ENCODE results near the gene PLPPR4.

Gene PLPPR4

GRCh38 chr1:99264201-99265021 lies at the start of gene PLPPR4:
PLPPR4 (plus strand) TSS chr1:99264492; CDS start chr1:99264594, 102 bp downstream.
- TF ChIP-seq POLR2A (IDR thresholded peaks at IDR 0.05; ENCODE audit: extremely low read depth, insufficient read length) (no peak), MYC (IDR thresholded peaks at IDR 0.05; ENCODE audit: low read depth, low read length) (no peak), MAX (IDR thresholded peaks at IDR 0.05; ENCODE audit: low read depth, low read length) (no peak)
- TF ChIP-seq, protein P1, sequence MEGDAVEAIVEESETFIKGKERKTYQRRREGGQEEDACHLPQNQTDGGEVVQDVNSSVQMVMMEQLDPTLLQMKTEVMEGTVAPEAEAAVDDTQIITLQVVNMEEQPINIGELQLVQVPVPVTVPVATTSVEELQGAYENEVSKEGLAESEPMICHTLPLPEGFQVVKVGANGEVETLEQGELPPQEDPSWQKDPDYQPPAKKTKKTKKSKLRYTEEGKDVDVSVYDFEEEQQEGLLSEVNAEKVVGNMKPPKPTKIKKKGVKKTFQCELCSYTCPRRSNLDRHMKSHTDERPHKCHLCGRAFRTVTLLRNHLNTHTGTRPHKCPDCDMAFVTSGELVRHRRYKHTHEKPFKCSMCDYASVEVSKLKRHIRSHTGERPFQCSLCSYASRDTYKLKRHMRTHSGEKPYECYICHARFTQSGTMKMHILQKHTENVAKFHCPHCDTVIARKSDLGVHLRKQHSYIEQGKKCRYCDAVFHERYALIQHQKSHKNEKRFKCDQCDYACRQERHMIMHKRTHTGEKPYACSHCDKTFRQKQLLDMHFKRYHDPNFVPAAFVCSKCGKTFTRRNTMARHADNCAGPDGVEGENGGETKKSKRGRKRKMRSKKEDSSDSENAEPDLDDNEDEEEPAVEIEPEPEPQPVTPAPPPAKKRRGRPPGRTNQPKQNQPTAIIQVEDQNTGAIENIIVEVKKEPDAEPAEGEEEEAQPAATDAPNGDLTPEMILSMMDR (IDR thresholded peaks at IDR 0.05; ENCODE audit: low read depth, low read length) = no peak
- no peak for DNase-seq (ENCODE audit: low read depth)
- no peak within 1 kb of the TSS for H3K4me3 ChIP-seq (ENCODE audit: low read depth, low read length)

- DNase-seq (ENCODE audit: low read depth) = no peak
- H3K4me3 ChIP-seq (ENCODE audit: low read depth, low read length) = no peak overlapping the region
- TF ChIP-seq MYC (IDR thresholded peaks at IDR 0.05; ENCODE audit: low read depth, low read length) (no peak), MAX (IDR thresholded peaks at IDR 0.05; ENCODE audit: low read depth, low read length) (no peak)
These were observed 47.3 kb upstream of the PLPPR4 start for GRCh38 chr1:99216956-99217355.

- no peak for DNase-seq (ENCODE audit: low read depth)
- TF ChIP-seq MYC (IDR thresholded peaks at IDR 0.05; ENCODE audit: low read depth, low read length) = no peak
- TF ChIP-seq POLR2A (IDR thresholded peaks at IDR 0.05; ENCODE audit: extremely low read depth, insufficient read length) = no peak
- TF ChIP-seq, protein P1 (IDR thresholded peaks at IDR 0.05; ENCODE audit: low read depth, low read length) = no peak
- no peak for TF ChIP-seq MAX (IDR thresholded peaks at IDR 0.05; ENCODE audit: low read depth, low read length)
- no peak overlapping the region for H3K4me3 ChIP-seq (ENCODE audit: low read depth, low read length)
These were observed 46.7 kb upstream of the PLPPR4 start for GRCh38 chr1:99217599-99217998.

GRCh38 chr1:99218572-99218971 lies 45.7 kb upstream of the PLPPR4 start:
- no peak for DNase-seq (ENCODE audit: low read depth)
- TF ChIP-seq MAX (IDR thresholded peaks at IDR 0.05; ENCODE audit: low read depth, low read length) = no peak
- no peak overlapping the region for H3K4me3 ChIP-seq (ENCODE audit: low read depth, low read length)

DNA sequence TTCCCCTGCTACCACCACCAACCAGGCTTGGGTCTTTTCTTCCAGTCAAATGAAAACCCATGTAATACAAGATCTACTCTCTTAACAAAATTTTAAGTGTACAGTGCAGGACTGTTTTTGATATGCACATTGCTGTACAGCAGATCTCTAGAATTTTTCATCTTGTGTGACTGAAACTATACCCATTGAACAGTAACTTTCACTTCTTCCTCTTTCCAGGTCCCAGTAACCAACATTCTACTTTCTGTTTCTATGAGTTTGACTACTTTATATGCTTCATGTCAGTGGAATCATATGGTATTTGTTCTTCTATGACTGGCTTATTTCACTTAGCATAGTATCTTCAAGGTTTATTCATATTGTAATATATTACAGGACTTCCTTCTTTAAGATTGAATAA lies 45.3 kb upstream of the PLPPR4 start:
- no peak overlapping the region for H3K4me3 ChIP-seq (ENCODE audit: low read depth, low read length)
- DNase-seq (ENCODE audit: low read depth) = no peak
- TF ChIP-seq MAX (IDR thresholded peaks at IDR 0.05; ENCODE audit: low read depth, low read length) (no peak), MYC (IDR thresholded peaks at IDR 0.05; ENCODE audit: low read depth, low read length) (no peak), POLR2A (IDR thresholded peaks at IDR 0.05; ENCODE audit: extremely low read depth, insufficient read length) (no peak)
- TF ChIP-seq, protein P1 (IDR thresholded peaks at IDR 0.05; ENCODE audit: low read depth, low read length) = no peak

GRCh38 chr1:99227056-99227897 lies 37.0 kb upstream of the PLPPR4 start:
- H3K4me3 ChIP-seq (ENCODE audit: low read depth, low read length) = no peak overlapping the region
- DNase-seq (ENCODE audit: low read depth) = no peak
- no peak for TF ChIP-seq POLR2A (IDR thresholded peaks at IDR 0.05; ENCODE audit: extremely low read depth, insufficient read length)
- TF ChIP-seq MYC (IDR thresholded peaks at IDR 0.05; ENCODE audit: low read depth, low read length) = no peak
- no peak for TF ChIP-seq MAX (IDR thresholded peaks at IDR 0.05; ENCODE audit: low read depth, low read length)
- TF ChIP-seq, protein P1 (IDR thresholded peaks at IDR 0.05; ENCODE audit: low read depth, low read length) = no peak
